Measurements from ENCODE around the gene PLEKHM3.

Gene PLEKHM3

DNA sequence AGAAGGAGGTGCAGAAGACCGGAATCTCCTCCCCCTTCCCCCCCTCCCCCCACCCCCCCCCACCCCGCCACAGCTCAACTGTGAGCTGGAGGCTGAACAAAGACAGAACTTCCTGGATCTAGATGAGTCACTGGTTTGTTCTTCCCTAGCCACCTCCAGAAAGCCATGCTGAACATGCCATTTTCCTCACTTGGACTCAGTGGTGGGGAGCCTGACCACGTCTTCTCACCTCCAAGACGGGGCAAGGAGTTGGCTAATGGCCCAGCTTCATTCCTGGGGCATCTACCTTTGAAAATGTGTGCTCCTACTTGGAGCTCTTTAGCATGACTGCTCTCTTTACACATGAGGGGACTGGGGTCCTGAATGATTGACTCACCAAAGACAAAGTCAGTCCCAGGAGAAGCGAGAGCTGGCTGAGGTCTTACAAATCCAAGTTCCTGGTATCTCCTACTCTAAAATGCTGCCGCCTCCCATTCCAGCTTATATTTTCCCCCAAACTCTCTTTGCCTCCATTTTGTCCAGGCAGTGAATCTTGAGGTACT lies 233.0 kb downstream of the PLEKHM3 start:
- TF ChIP-seq, protein P1, sequence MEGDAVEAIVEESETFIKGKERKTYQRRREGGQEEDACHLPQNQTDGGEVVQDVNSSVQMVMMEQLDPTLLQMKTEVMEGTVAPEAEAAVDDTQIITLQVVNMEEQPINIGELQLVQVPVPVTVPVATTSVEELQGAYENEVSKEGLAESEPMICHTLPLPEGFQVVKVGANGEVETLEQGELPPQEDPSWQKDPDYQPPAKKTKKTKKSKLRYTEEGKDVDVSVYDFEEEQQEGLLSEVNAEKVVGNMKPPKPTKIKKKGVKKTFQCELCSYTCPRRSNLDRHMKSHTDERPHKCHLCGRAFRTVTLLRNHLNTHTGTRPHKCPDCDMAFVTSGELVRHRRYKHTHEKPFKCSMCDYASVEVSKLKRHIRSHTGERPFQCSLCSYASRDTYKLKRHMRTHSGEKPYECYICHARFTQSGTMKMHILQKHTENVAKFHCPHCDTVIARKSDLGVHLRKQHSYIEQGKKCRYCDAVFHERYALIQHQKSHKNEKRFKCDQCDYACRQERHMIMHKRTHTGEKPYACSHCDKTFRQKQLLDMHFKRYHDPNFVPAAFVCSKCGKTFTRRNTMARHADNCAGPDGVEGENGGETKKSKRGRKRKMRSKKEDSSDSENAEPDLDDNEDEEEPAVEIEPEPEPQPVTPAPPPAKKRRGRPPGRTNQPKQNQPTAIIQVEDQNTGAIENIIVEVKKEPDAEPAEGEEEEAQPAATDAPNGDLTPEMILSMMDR (IDR thresholded peaks at IDR 0.05): no peak
- intact Hi-C loops (cut with DNase I; ENCODE audit: low total_unique reads): loop anchor here (10.0 kb wide), 1 partner anchor 112 kb away; no protein-coding TSS in a partner anchor
- DNase-seq: no peak
- H3K27me3 ChIP-seq: no peaks in the 10 kb centered on the region
- H3K4me1 ChIP-seq: peaks cover 0 to 8% (median 6%) of the 10 kb centered on the region in 4 donors
- H3K27ac ChIP-seq: no peak overlapping the region
- no peak overlapping the region for H3K4me3 ChIP-seq
- H3K36me3 ChIP-seq: no peaks in the 10 kb centered on the region
- H3K9me3 ChIP-seq: no peaks in the 10 kb centered on the region

- no peaks in the 10 kb centered on the region for H3K9me3 ChIP-seq
- TF ChIP-seq, protein P1 (IDR thresholded peaks at IDR 0.05): no peak
- H3K4me3 ChIP-seq: no peak overlapping the region
- peaks cover 0 to 5% (median 3%) of the 10 kb centered on the region in 4 donors for H3K4me1 ChIP-seq
- no peaks in the 10 kb centered on the region for H3K27me3 ChIP-seq
- H3K36me3 ChIP-seq: no peaks in the 10 kb centered on the region
- no peak for DNase-seq
- intact Hi-C loops (cut with DNase I; ENCODE audit: low total_unique reads): loop anchor here (10.0 kb wide), 1 partner anchor 113 kb away; no protein-coding TSS in a partner anchor
- no peak overlapping the region for H3K27ac ChIP-seq
Measured at GRCh38 chr2:207791579-207792243, 233.6 kb downstream of the PLEKHM3 start.

GRCh38 chr2:207790898-207791297 lies 234.4 kb downstream of the PLEKHM3 start:
- intact Hi-C loops (cut with DNase I; ENCODE audit: low total_unique reads): loop anchor here (10.0 kb wide), 1 partner anchor 114 kb away; no protein-coding TSS in a partner anchor
- H3K27me3 ChIP-seq: no peaks in the 10 kb centered on the region
- H3K36me3 ChIP-seq: no peaks in the 10 kb centered on the region
- H3K4me1 ChIP-seq: no peaks in the 10 kb centered on the region
- no peak overlapping the region for H3K4me3 ChIP-seq
- no peak overlapping the region for H3K27ac ChIP-seq
- TF ChIP-seq, protein P1 (IDR thresholded peaks at IDR 0.05): no peak
- DNase-seq: no peak
- no peaks in the 10 kb centered on the region for H3K9me3 ChIP-seq

DNA sequence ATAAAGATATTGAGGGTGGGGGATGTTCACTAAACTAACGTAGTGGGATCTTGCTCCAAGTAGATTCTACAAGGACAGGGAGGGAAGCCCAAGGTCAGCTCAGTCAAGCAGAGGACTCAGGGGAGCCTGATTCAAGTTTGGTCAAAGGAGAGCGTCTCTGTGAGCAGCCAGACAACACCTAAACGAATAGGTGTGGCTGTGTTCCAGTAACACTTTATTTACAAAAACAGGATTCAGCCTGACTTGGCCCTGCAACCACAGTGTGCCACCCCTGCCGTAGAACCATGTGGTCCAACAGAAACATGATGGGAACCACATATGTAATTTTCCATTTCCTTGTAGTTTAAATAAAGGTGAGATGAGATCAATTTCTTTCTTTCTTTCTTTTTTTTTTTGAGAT lies 237.5 kb downstream of the PLEKHM3 start:
- H3K9me3 ChIP-seq: no peaks in the 10 kb centered on the region
- H3K36me3 ChIP-seq: no peaks in the 10 kb centered on the region
- H3K4me1 ChIP-seq: no peaks in the 10 kb centered on the region
- no peak for DNase-seq
- no peak overlapping the region for H3K27ac ChIP-seq
- TF ChIP-seq, protein P1 (IDR thresholded peaks at IDR 0.05): no peak
- no peak overlapping the region for H3K4me3 ChIP-seq
- intact Hi-C loops (cut with DNase I; ENCODE audit: low total_unique reads): no loop called here
- no peaks in the 10 kb centered on the region for H3K27me3 ChIP-seq

- H3K36me3 ChIP-seq: no peaks in the 10 kb centered on the region
- no peaks in the 10 kb centered on the region for H3K9me3 ChIP-seq
- H3K27me3 ChIP-seq: no peaks in the 10 kb centered on the region
- intact Hi-C loops (cut with DNase I; ENCODE audit: low total_unique reads): no loop called here
- H3K4me3 ChIP-seq: no peak overlapping the region
- no peak for DNase-seq
- TF ChIP-seq, protein P1 (IDR thresholded peaks at IDR 0.05): no peak
- H3K27ac ChIP-seq: no peak overlapping the region
- H3K4me1 ChIP-seq: no peaks in the 10 kb centered on the region
Measured at GRCh38 chr2:207787017-207787416, 238.3 kb downstream of the PLEKHM3 start.

All from tibial artery (tissue), 4 donors.